Activated CD8-positive, alpha-beta T cell treated with anti-CD3 and anti-CD28 coated beads for 36 hours (primary cell): ENCODE measurements around the gene NOP56. TPM values are rescaled to one million over a fixed set of nuclear protein-coding genes. Genes with fewer than 3 reads are reported as not detected.

Experiments
- ATAC-seq: fragments of 200-7000 bp; cut with Tn5 transposase; one replicate; pipeline ENCODE4 v1.10.0; 2021; ENCODE audit warnings: mild to moderate bottlenecking, moderate library complexity
- CTCF ChIA-PET: fragments of 350-600 bp; sonication (Branson Sonifier 250); formaldehyde crosslinking; loops from one replicate; lab custom pipeline; 2021; ENCODE audit warnings: antibody characterized with exemption; lab: Charles Lee
- POLR2A ChIA-PET: fragments of 350-600 bp; sonication (Branson Sonifier 250); formaldehyde crosslinking; loops from one replicate; lab custom pipeline; 2021; ENCODE audit warnings: antibody characterized with exemption; lab: Charles Lee
- DNase-seq: peaks from one replicate; pipeline ENCODE4 v3.0.0-alpha.2; 2020
- H3K27ac Mint-ChIP-seq: one replicate; pipeline ENCODE4 v1.8.0; 2021; ENCODE audit warnings: mild to moderate bottlenecking, mixed read lengths
- H3K27me3 Mint-ChIP-seq: one replicate; pipeline ENCODE4 v1.8.0; 2021; ENCODE audit warnings: mixed read lengths
- H3K36me3 Mint-ChIP-seq: one replicate; pipeline ENCODE4 v1.8.0; 2021; ENCODE audit warnings: low read depth, mixed read lengths
- H3K4me1 Mint-ChIP-seq: one replicate; pipeline ENCODE4 v1.8.0; 2021; ENCODE audit warnings: low read depth, mixed read lengths
- H3K4me3 Mint-ChIP-seq: one replicate; pipeline ENCODE4 v1.8.0; 2021; ENCODE audit warnings: mild to moderate bottlenecking, moderate library complexity, mixed read lengths
- H3K9me3 Mint-ChIP-seq: one replicate; pipeline ENCODE4 v1.8.0; 2021; ENCODE audit warnings: mixed read lengths
- intact Hi-C: fragments of 100-400 bp; cut with micrococcal nuclease; formaldehyde crosslinking; loops from one replicate; pipeline ENCODE4 v1.10.0; 2022
- total RNA-seq, 2 experiments: library from RNA; stranded (reverse); gene quantifications; one replicate each; pipeline ENCODE4 v1.2.3, GENCODE V29; 2021
- TF ChIP-seq, protein P1 (sequence below): fragments of 200-600 bp; IDR thresholded peaks from one replicate; pipeline ENCODE4 v1.8.0; 2022; ENCODE audit warnings: antibody characterized with exemption, mild to moderate bottlenecking

Gene NOP56
- total RNA-seq, 2 experiments from 2014 or later: 587 to 596 TPM

DNA sequence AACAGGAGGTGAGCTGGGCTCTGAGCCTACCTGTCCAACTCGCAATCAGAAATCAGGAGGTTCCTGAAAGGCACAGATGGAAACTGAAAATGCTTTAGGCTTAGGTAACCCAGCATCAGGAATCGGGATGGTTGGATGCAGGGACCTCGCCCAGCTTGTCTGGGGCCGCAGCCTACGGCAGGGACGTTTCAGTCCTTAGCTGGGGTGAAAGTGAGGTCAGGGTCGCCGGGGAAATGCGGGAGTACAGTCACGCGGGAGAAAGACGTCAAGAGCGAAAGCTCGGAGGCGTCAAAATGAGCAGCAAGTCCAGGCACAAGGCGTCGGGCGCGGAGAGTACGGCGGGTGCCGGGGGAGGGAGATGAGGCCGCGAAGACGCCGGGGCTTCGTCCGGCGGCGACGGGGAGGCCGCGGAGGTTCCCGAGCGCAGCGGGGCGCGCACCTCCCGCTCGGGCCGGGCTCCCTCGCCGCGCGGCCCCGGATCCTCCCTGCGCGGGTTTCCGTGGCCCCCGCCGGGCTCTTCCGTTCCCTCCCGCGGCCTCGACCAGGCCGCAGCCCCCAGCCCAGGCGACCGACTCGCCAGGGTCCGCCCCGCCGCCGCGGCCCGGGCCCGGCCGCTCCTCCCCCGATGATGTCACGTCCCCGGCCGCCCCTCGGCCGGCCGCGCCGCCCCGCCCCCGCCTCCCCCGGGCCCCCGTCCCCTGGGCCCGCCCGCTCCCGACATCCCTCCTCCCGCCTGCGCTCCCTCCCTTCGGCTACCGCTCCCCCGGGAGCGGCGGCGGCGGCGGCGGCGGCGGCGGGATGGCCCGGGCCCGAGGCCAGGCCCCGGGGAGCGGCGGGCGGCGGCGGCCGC is 39.8 kb downstream of the NOP56 start, which contains the start of gene EBF4:
Gene EBF4, plus strand, starts transcription at position 745 of the 850 bp plus-strand sequence. CDS start 866 bp downstream, outside the sequence.
- peak; percentile 40 for DNase-seq
- intact Hi-C loops: no loop called here
- H3K27ac Mint-ChIP-seq: peak within 1 kb of the TSS; percentile 35

DNA sequence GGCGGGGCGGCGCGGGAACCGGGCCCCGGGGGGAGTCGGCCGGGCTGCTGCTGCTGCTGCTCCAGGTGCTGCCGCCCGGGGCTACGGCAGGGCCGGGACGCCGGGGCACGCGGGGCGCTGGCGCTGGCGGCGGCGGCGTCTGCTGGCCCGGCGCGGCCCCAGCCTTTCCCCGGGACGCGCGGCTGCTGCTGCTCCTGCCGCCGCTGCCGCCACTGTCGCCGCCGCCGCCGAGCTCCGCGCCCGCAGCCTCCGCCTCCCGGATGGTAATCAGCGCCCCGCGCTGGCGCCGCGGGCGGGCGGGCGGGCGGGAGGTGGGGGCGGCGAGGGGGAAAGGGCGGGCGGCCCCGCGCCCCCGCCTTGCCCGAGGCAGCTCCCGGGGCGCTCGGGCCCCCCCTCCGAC is 40.5 kb downstream of the NOP56 start:
- ATAC-seq: peak; percentile 2
- ChIA-PET CTCF (interaction anchor here (2.2 to 9.7 kb wide), 2 partner anchors 49 to 60 kb away, joined by 11 to 110 read pairs; no protein-coding TSS in a partner anchor), POLR2A (interaction anchor here (2.0 kb wide), 1 partner anchor 49 kb away, joined by 5 read pairs; no protein-coding TSS in a partner anchor)
- Mint-ChIP-seq H3K9me3 (peaks cover 2% of the 10 kb centered on the region), H3K4me1 (peaks cover 17% of the 10 kb centered on the region), H3K36me3 (no peaks in the 10 kb centered on the region), H3K27ac (no peak overlapping the region), H3K27me3 (peaks cover 42% of the 10 kb centered on the region), H3K4me3 (no peak overlapping the region)
- TF ChIP-seq, protein P1, sequence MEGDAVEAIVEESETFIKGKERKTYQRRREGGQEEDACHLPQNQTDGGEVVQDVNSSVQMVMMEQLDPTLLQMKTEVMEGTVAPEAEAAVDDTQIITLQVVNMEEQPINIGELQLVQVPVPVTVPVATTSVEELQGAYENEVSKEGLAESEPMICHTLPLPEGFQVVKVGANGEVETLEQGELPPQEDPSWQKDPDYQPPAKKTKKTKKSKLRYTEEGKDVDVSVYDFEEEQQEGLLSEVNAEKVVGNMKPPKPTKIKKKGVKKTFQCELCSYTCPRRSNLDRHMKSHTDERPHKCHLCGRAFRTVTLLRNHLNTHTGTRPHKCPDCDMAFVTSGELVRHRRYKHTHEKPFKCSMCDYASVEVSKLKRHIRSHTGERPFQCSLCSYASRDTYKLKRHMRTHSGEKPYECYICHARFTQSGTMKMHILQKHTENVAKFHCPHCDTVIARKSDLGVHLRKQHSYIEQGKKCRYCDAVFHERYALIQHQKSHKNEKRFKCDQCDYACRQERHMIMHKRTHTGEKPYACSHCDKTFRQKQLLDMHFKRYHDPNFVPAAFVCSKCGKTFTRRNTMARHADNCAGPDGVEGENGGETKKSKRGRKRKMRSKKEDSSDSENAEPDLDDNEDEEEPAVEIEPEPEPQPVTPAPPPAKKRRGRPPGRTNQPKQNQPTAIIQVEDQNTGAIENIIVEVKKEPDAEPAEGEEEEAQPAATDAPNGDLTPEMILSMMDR: no peak
- intact Hi-C loops: no loop called here
- no peak for DNase-seq

More for the DNA sequence above, 39.8 kb downstream of the NOP56 start, which contains the start of gene EBF4:
- ATAC-seq: no peak
- Mint-ChIP-seq H3K27me3 (peaks cover 42% of the 10 kb centered on the region), H3K9me3 (peaks cover 2% of the 10 kb centered on the region), H3K4me1 (peaks cover 22% of the 10 kb centered on the region), H3K4me3 (peak within 1 kb of the TSS; percentile 79), H3K36me3 (no peaks in the 10 kb centered on the region)
- TF ChIP-seq, protein P1: no peak
- CTCF ChIA-PET: interaction anchor here (0.6 to 9.7 kb wide), 2 partner anchors 50 to 60 kb away, joined by 4 to 110 read pairs; no protein-coding TSS in a partner anchor
- POLR2A ChIA-PET: interaction anchor here (0.6 to 0.9 kb wide), 2 partner anchors 39 to 492 kb away, joined by 3 to 4 read pairs; partner anchors contain the start of gene NOP56

DNA sequence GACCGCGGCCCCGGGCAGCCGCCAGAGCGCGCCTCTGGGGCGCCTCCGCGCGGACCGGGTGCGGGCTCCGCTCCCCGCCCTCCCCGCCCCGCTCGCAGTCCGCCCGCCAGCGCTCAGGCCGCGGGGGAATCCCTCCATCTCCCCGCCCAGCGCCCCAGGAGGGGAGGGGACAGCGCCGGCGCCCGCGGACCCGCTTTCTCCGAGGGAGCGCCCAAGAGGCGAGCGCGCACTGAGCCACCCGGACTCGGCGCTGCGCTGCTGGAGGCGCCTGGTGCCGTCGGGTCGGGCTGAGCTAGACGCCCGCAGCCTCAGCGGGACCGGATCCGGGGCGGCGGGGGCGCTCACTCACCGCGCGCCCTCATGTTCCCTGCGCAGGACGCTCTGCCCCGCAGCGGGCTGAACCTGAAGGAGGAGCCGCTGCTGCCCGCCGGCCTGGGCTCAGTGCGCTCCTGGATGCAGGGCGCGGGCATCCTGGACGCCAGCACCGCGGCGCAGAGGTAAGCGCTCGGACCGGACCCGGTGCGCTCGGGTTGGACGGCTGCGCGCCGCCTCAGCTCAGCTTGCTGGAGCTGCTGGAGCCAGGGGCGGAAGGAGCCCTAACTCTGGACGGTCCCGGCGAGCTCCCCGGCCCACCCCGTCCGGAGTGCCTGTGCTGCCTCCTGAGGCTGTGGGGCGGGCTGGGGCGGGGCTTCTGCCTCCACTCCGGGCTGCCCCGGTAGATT is 41.0 kb downstream of the NOP56 start:
- Mint-ChIP-seq H3K27me3 (peaks cover 42% of the 10 kb centered on the region), H3K4me1 (peaks cover 12% of the 10 kb centered on the region), H3K4me3 (no peak overlapping the region), H3K9me3 (peaks cover 2% of the 10 kb centered on the region), H3K36me3 (no peaks in the 10 kb centered on the region), H3K27ac (no peak overlapping the region)
- POLR2A ChIA-PET: interaction anchor here (2.0 kb wide), 1 partner anchor 48 kb away, joined by 5 read pairs; no protein-coding TSS in a partner anchor
- TF ChIP-seq, protein P1: no peak
- intact Hi-C loops: no loop called here
- DNase-seq (peak; percentile 47), ATAC-seq (peak; percentile 69)
- CTCF ChIA-PET: interaction anchor here (1.0 to 9.7 kb wide), 3 partner anchors 8 to 59 kb away, joined by 3 to 110 read pairs (median 11); no protein-coding TSS in a partner anchor

DNA sequence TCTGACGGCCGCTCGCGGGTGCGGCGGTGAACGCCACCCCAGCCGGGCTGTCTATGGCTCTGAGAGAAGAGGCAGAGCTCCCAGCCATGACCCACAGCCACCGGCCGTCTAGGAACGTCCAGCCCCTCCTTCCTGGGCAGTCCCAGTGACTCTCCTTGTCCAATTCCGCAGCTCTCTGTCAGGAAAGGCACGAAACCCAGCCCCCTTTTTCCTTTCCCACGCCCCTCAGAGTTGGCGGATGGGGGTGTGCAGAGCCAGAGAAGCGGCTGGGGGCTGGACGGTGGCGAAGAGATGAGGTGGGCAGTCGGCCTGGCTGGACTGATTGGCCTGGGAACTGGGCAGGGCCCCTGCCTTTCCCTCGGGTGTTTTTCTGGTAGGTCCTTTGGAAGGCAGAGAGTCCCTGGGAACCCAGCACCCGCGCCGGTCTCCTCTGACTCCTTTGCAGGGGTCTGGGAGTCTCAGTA is 41.6 kb downstream of the NOP56 start:
- intact Hi-C loops: no loop called here
- ATAC-seq: no peak
- no peaks in the 10 kb centered on the region for H3K36me3 Mint-ChIP-seq
- no peak overlapping the region for H3K27ac Mint-ChIP-seq
- peaks cover 9% of the 10 kb centered on the region for H3K4me1 Mint-ChIP-seq
- H3K4me3 Mint-ChIP-seq: no peak overlapping the region
- POLR2A ChIA-PET: interaction anchor here (0.9 to 2.0 kb wide), 2 partner anchors 39 to 47 kb away, joined by 3 to 5 read pairs; no protein-coding TSS in a partner anchor
- CTCF ChIA-PET: interaction anchor here (1.0 to 9.7 kb wide), 3 partner anchors 9 to 59 kb away, joined by 3 to 110 read pairs (median 11); no protein-coding TSS in a partner anchor
- peaks cover 2% of the 10 kb centered on the region for H3K9me3 Mint-ChIP-seq
- DNase-seq: no peak
- peaks cover 42% of the 10 kb centered on the region for H3K27me3 Mint-ChIP-seq
- TF ChIP-seq, protein P1: no peak
